ENCODE data around the gene DRD1. TPM values are rescaled to one million over a fixed set of nuclear protein-coding genes. Genes with fewer than 3 reads are reported as not detected.
"Not testable (repeated sequence)": the region's sequence is repeated elsewhere in the genome, so short reads cannot be mapped to it uniquely, and the experiment has no call there.

Gene DRD1
- total RNA-seq, 4 donors from 2014 or later, result 0.82 TPM; not detected in 3

GRCh38 chr5:175406300-175406699 is 37.7 kb downstream of the DRD1 start:
- H3K9me3 ChIP-seq, result no peaks in the 10 kb centered on the region
- no peaks in the 10 kb centered on the region for H3K36me3 ChIP-seq
- no peak overlapping the region for H3K27ac ChIP-seq
- no peaks in the 10 kb centered on the region for H3K4me1 ChIP-seq
- no peaks in the 10 kb centered on the region for H3K27me3 ChIP-seq
- intact Hi-C loops (cut with DNase I; ENCODE audit: low total_unique reads), result no loop called here
- no peak overlapping the region for H3K4me3 ChIP-seq
- DNase-seq, result no peak
- no peak for TF ChIP-seq POLR2A (IDR thresholded peaks at IDR 0.05)
- TF ChIP-seq, protein P1, sequence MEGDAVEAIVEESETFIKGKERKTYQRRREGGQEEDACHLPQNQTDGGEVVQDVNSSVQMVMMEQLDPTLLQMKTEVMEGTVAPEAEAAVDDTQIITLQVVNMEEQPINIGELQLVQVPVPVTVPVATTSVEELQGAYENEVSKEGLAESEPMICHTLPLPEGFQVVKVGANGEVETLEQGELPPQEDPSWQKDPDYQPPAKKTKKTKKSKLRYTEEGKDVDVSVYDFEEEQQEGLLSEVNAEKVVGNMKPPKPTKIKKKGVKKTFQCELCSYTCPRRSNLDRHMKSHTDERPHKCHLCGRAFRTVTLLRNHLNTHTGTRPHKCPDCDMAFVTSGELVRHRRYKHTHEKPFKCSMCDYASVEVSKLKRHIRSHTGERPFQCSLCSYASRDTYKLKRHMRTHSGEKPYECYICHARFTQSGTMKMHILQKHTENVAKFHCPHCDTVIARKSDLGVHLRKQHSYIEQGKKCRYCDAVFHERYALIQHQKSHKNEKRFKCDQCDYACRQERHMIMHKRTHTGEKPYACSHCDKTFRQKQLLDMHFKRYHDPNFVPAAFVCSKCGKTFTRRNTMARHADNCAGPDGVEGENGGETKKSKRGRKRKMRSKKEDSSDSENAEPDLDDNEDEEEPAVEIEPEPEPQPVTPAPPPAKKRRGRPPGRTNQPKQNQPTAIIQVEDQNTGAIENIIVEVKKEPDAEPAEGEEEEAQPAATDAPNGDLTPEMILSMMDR (IDR thresholded peaks at IDR 0.05), result no peak

DNA sequence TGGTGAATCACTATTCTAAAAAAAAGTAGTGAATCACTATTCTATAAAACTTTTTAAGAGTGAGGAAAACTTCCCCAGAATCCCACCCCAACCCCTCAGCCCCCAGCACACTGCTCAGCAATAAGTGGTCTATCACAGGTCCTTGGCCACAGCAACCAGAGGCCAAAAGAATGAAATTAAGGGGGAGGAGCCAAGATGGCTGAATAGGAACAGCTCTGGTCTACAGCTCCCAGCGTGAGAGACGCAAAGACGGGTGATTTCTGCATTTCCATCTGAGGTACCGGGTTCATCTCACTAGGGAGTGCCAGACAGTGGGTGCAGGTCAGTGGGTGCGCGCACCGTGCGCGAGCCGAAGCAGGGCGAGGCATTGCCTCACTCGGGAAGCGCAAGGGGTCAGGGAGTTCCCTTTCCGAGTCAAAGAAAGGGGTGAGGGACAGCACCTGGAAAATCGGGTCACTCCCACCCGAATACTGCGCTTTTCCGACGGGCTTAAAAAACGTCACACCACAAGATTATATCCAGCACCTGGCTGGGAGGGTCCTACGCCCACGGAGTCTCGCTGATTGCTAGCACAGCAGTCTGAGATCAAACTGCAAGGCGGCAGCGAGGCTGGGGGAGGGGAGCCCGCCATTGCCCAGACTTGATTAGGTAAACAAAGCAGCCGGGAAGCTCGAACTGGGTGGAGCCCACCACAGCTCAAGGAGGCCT is 46.2 kb downstream of the DRD1 start:
- H3K36me3 ChIP-seq; intact Hi-C loops (cut with DNase I; ENCODE audit: low total_unique reads); H3K27me3 ChIP-seq: not testable (repeated sequence)

GRCh38 chr5:175395430-175395829 is 48.6 kb downstream of the DRD1 start:
- intact Hi-C loops (cut with DNase I; ENCODE audit: low total_unique reads); DNase-seq; H3K27ac ChIP-seq; H3K4me3 ChIP-seq; H3K27me3 ChIP-seq; H3K36me3 ChIP-seq; H3K4me1 ChIP-seq; H3K9me3 ChIP-seq: not testable (repeated sequence)

More for the DNA sequence above, 46.2 kb downstream of the DRD1 start:
- H3K27ac ChIP-seq, H3K4me3 ChIP-seq, H3K4me1 ChIP-seq, H3K9me3 ChIP-seq, DNase-seq: not testable (repeated sequence)

- no peak overlapping the region for H3K4me3 ChIP-seq
- H3K36me3 ChIP-seq, result no peaks in the 10 kb centered on the region
- H3K4me1 ChIP-seq, result no peaks in the 10 kb centered on the region
- intact Hi-C loops (cut with DNase I; ENCODE audit: low total_unique reads), result no loop called here
- H3K9me3 ChIP-seq, result no peaks in the 10 kb centered on the region
- H3K27me3 ChIP-seq, result no peaks in the 10 kb centered on the region
- DNase-seq, result no peak
- H3K27ac ChIP-seq, result no peak overlapping the region
- TF ChIP-seq, protein P1 (IDR thresholded peaks at IDR 0.05), result no peak
- no peak for TF ChIP-seq POLR2A (IDR thresholded peaks at IDR 0.05)
These were observed 49.4 kb downstream of the DRD1 start for GRCh38 chr5:175394601-175395000.

- TF ChIP-seq, protein P1 (IDR thresholded peaks at IDR 0.05), result no peak
- no peak for TF ChIP-seq POLR2A (IDR thresholded peaks at IDR 0.05)
- no peak for DNase-seq
- Histone ChIP-seq H3K27ac (no peak overlapping the region), H3K36me3 (no peaks in the 10 kb centered on the region), H3K9me3 (no peaks in the 10 kb centered on the region), H3K4me3 (no peak overlapping the region), H3K4me1 (no peaks in the 10 kb centered on the region), H3K27me3 (no peaks in the 10 kb centered on the region)
- intact Hi-C loops (cut with DNase I; ENCODE audit: low total_unique reads), result no loop called here
These were observed 50.1 kb downstream of the DRD1 start for GRCh38 chr5:175393897-175394296.

- Histone ChIP-seq H3K4me1 (no peaks in the 10 kb centered on the region), H3K36me3 (no peaks in the 10 kb centered on the region), H3K27ac (no peak overlapping the region), H3K4me3 (no peak overlapping the region), H3K9me3 (no peaks in the 10 kb centered on the region), H3K27me3 (no peaks in the 10 kb centered on the region)
- TF ChIP-seq POLR2A (IDR thresholded peaks at IDR 0.05), result no peak
- TF ChIP-seq, protein P1 (IDR thresholded peaks at IDR 0.05), result no peak
- no peak for DNase-seq
- intact Hi-C loops (cut with DNase I; ENCODE audit: low total_unique reads), result no loop called here
These were observed 51.7 kb downstream of the DRD1 start for GRCh38 chr5:175392236-175392635.

Measured in uterus (tissue), 4 donors.